Endothelial cell of umbilical vein (primary cell): ENCODE results near the gene LRRC42. TPM values are rescaled to one million over a fixed set of nuclear protein-coding genes. Genes with fewer than 3 reads are reported as not detected.
A peak's percentile ranks its signal among the peaks of the same experiment; 100 is the strongest.

Experiments
- BruUV-seq: library from RNA; stranded (reverse); fragments of 400-500 nt; replicated peaks from 2 replicates; lab custom pipeline; 2021; lab: Mats Ljungman, UMichigan
- CTCF ChIA-PET: fragments of 300-600, 350-600 bp; sonication (Branson Sonifier 250); formaldehyde crosslinking; loops from one replicate; lab custom pipeline; 2021; ENCODE audit warnings: antibody characterized with exemption, inconsistent platforms; lab: Charles Lee
- POLR2A ChIA-PET: fragments of 300-600, 350-600 bp; sonication (Branson Sonifier 250); formaldehyde crosslinking; loops from one replicate; lab custom pipeline; 2021; ENCODE audit warnings: antibody characterized with exemption, inconsistent platforms; lab: Charles Lee
- DNase-seq: peaks from one replicate; pipeline ENCODE4 v3.0.0-alpha.2; 2011; ENCODE audit warnings: low read depth, low spot score
- FAIRE-seq: peaks from 2 replicates; lab custom pipeline; 2011; peaks lifted over from hg19 to GRCh38; lab: Jason Lieb, UNC
- H2AFZ ChIP-seq: 2 replicates; pipeline ENCODE4 v1.6.0; 2012; ENCODE audit warnings: low read depth, low read length, control low read depth, inconsistent platforms
- H3K27ac ChIP-seq: 2 replicates; pipeline ENCODE4 v1.5.1; 2011; ENCODE audit warnings: low read depth, mild to moderate bottlenecking, control low read depth, low read length, moderate library complexity; ENCODE audit not compliant: insufficient read depth
- H3K27me3 ChIP-seq, 2 experiments: 2 replicates each; pipeline versions ENCODE4 v1.6.0 to v1.6.1; 2011; ENCODE audit warnings: low read length in 2 of 2, mixed read lengths in 1 of 2; ENCODE audit not compliant: control insufficient read depth in 2 of 2, insufficient read depth in 2 of 2
- H3K36me3 ChIP-seq, 2 experiments: 2 replicates in 1 of 2; 3 replicates in 1 of 2; pipeline ENCODE4 v1.5.1; 2011; ENCODE audit warnings: low read length in 2 of 2, mild to moderate bottlenecking in 1 of 2, moderate library complexity in 1 of 2; ENCODE audit not compliant: control insufficient read depth in 2 of 2, insufficient read depth in 2 of 2; ENCODE audit errors: extremely low read depth in 1 of 2
- H3K4me1 ChIP-seq: 3 replicates; pipeline ENCODE4 v1.5.1; 2011; ENCODE audit warnings: mild to moderate bottlenecking, low read length; ENCODE audit not compliant: control insufficient read depth, insufficient read depth; ENCODE audit errors: extremely low read depth
- H3K4me2 ChIP-seq: 2 replicates; pipeline ENCODE4 v1.6.1; 2011; ENCODE audit warnings: low read length, control low read depth, mixed read lengths; ENCODE audit not compliant: insufficient read depth
- H3K4me3 ChIP-seq, 3 experiments: fragments of 200-600 bp in 1 of 3; sonication (generic), shearing (Covaris generic) in 1 of 3; replicated peaks in 1 of 3; 2 replicates each; pipeline ENCODE4 v1.5.1; 2011 to 2016; ENCODE audit warnings: control low read depth in 3 of 3, low read length in 3 of 3, mild to moderate bottlenecking in 2 of 3, inconsistent platforms in 1 of 3, low read depth in 1 of 3, moderate library complexity in 1 of 3; ENCODE audit not compliant: insufficient read depth in 1 of 3
- H3K79me2 ChIP-seq: 2 replicates; pipeline ENCODE4 v1.6.0; 2012; ENCODE audit warnings: low read length, inconsistent platforms; ENCODE audit not compliant: control insufficient read depth, insufficient read depth
- H3K9ac ChIP-seq: replicated peaks from 2 replicates; pipeline ENCODE3; 2011; ENCODE audit warnings: low read length, control low read depth; ENCODE audit not compliant: insufficient read depth; ENCODE audit errors: extremely low read depth
- H3K9me1 ChIP-seq: replicated peaks from 3 replicates; pipeline ENCODE4 v1.6.0; 2011; ENCODE audit warnings: mild to moderate bottlenecking, low read length; ENCODE audit not compliant: control insufficient read depth, insufficient read depth; ENCODE audit errors: extremely low read depth
- H3K9me3 ChIP-seq: replicated peaks from 2 replicates; pipeline ENCODE4 v1.5.1; 2012; ENCODE audit warnings: low read length, inconsistent platforms; ENCODE audit not compliant: control insufficient read depth, insufficient read depth
- H4K20me1 ChIP-seq: replicated peaks from 2 replicates; pipeline ENCODE3; 2011; ENCODE audit warnings: mild to moderate bottlenecking, low read length; ENCODE audit not compliant: control insufficient read depth, insufficient read depth; ENCODE audit errors: extremely low read depth
- EZH2 ChIP-seq: IDR thresholded peaks from 2 replicates; pipeline ENCODE4 v1.6.1; 2012; ENCODE audit warnings: borderline replicate concordance, low read depth, mild to moderate bottlenecking, moderate library complexity, low read length, inconsistent platforms; ENCODE audit not compliant: severe bottlenecking
- GATA2 ChIP-seq: IDR thresholded peaks from 2 replicates; pipeline ENCODE4 v1.7.0; 2011; ENCODE audit warnings: low read depth, mild to moderate bottlenecking, moderate library complexity, mixed read lengths, low read length; ENCODE audit not compliant: insufficient read length, insufficient read depth
- JUN ChIP-seq: IDR thresholded peaks from 2 replicates; pipeline ENCODE4 v1.6.1; 2011; ENCODE audit warnings: borderline replicate concordance, low read depth; ENCODE audit not compliant: insufficient read length, insufficient read depth
- MYC ChIP-seq: IDR thresholded peaks from one replicate; pipeline ENCODE4 v1.6.1; 2011; ENCODE audit warnings: mild to moderate bottlenecking, low read depth, low read length
- POLR2A ChIP-seq: IDR thresholded peaks from 2 replicates; pipeline ENCODE4 v1.6.1; 2012; ENCODE audit warnings: low read depth, mild to moderate bottlenecking, control low read depth, low read length
- POLR2AphosphoS5 ChIP-seq: IDR thresholded peaks from 2 replicates; pipeline ENCODE4 v1.6.1; 2012; ENCODE audit warnings: low read depth, mild to moderate bottlenecking, control low read depth, low read length, moderate library complexity; ENCODE audit not compliant: insufficient read depth
- dilution Hi-C: fragments of 300-500 bp; cut with MboI; formaldehyde crosslinking; loops from one replicate; pipeline ENCODE4 v1.15.0; 2019; ENCODE audit warnings: low sequenced_read_pairs; ENCODE audit not compliant: extremely low pct_ligation_motif_present
- intact Hi-C: fragments of 100-400 bp; cut with micrococcal nuclease; formaldehyde crosslinking; loops from one replicate; pipeline ENCODE4 v1.10.0; 2022
- polyA plus RNA-seq, 4 experiments: library from polyadenylated mRNA; depleted of rRNA in 3 of 4; stranded (reverse) in 3 of 4; unstranded in 1 of 4; fragments of >200 nt; gene quantifications; 2 replicates each; pipeline versions ENCODE4 v1.2.1 to v1.2.3, GENCODE V29; 2011 to 2012; ENCODE audit warnings: missing spikeins in 1 of 4
- total RNA-seq: library from RNA; stranded (reverse); gene quantifications from 2 replicates; pipeline ENCODE4 v1.2.3, GENCODE V29; 2021
- TF ChIP-seq, protein P1 (sequence below), 2 donors: IDR thresholded peaks; 1 replicate in 1 of 2; 2 replicates in 1 of 2; pipeline ENCODE4 v1.5.1; 2011; ENCODE audit warnings: low read length in 2 of 2, mild to moderate bottlenecking in 2 of 2, moderate library complexity in 2 of 2, control low read depth in 1 of 2, inconsistent platforms in 1 of 2, low read depth in 1 of 2; ENCODE audit not compliant: insufficient read depth in 1 of 2; ENCODE audit errors: extremely low read depth in 1 of 2
- TF ChIP-seq, protein P2 (sequence below): IDR thresholded peaks from 2 replicates; pipeline ENCODE4 v1.6.1; 2011; ENCODE audit not compliant: insufficient read depth, insufficient read length

Gene LRRC42
- total and polyA plus RNA-seq, 2 donors (not counting 3 experiments of a cell fraction or from before 2014, with no cell fraction given), result 25.3 to 26.1 TPM

DNA sequence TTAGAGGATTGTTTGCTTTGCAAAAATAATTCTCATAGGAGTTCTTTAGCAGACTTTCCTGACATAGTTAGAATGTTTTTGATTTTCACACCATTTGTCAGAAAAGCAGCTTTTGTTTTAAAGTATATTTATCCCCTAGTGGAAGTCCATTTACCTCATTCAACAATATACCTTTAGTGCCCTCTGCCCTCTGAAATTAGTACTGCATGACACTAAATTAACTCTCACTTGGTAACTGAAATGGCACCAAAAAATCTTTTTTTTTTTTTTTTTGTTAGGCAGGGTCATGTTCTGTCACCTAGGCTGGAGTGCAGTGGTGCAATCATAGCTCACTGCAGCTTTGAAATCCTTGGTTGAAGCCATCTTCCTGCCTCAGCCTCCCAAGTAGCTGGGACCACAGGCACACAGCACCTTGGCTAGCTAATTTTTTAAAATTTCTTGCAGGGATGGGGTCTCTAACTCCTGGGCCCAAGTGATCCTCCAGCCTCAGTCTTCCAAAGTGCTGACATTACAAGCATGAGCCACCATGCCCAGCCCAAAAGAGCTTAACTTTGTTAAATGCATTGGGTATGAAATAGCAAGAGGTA is 13.6 kb downstream of the LRRC42 start:
- Histone ChIP-seq H3K4me2 (no peak overlapping the region), H3K9me1 (no peaks in the 10 kb centered on the region), H3K79me2 (no peaks in the 10 kb centered on the region), H3K36me3 (peaks cover 19 to 23% of the 10 kb centered on the region in 2 experiments), H3K27ac (no peak overlapping the region), H4K20me1 (no peaks in the 10 kb centered on the region), H3K9me3 (no peaks in the 10 kb centered on the region), H3K9ac (no peak overlapping the region), H3K4me3 (no peak overlapping the region), H3K27me3 (no peaks in the 10 kb centered on the region), H2AFZ (no peak overlapping the region), H3K4me1 (peaks cover 7% of the 10 kb centered on the region)
- intact Hi-C loops, result loop anchor here (1.0 to 5.0 kb wide), 2 partner anchors 98 to 472 kb away; no protein-coding TSS in a partner anchor
- dilution Hi-C loops, result no loop called here
- FAIRE-seq (peak; percentile 47), DNase-seq (peak; percentile 28)
- POLR2A ChIA-PET, result no interaction called here
- TF ChIP-seq, protein P1, sequence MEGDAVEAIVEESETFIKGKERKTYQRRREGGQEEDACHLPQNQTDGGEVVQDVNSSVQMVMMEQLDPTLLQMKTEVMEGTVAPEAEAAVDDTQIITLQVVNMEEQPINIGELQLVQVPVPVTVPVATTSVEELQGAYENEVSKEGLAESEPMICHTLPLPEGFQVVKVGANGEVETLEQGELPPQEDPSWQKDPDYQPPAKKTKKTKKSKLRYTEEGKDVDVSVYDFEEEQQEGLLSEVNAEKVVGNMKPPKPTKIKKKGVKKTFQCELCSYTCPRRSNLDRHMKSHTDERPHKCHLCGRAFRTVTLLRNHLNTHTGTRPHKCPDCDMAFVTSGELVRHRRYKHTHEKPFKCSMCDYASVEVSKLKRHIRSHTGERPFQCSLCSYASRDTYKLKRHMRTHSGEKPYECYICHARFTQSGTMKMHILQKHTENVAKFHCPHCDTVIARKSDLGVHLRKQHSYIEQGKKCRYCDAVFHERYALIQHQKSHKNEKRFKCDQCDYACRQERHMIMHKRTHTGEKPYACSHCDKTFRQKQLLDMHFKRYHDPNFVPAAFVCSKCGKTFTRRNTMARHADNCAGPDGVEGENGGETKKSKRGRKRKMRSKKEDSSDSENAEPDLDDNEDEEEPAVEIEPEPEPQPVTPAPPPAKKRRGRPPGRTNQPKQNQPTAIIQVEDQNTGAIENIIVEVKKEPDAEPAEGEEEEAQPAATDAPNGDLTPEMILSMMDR (IDR thresholded peaks at IDR 0.05; ENCODE audit: extremely low read depth in 1 of 2, insufficient read depth in 1 of 2, low read depth in 1 of 2, low read length in 2 of 2), result peak; percentile 19 to 25
- TF ChIP-seq EZH2 (no peak), MYC (no peak), JUN (no peak), POLR2A (no peak), GATA2 (no peak), POLR2AphosphoS5 (no peak)
- TF ChIP-seq, protein P2, sequence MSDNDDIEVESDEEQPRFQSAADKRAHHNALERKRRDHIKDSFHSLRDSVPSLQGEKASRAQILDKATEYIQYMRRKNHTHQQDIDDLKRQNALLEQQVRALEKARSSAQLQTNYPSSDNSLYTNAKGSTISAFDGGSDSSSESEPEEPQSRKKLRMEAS, result no peak
- no TSS peak for BruUV-seq
- CTCF ChIA-PET, result interaction anchor here (0.6 to 4.5 kb wide), 26 partner anchors 11 to 474 kb away, joined by 3 to 67 read pairs (median 4); partner anchors contain the start of genes DIO1, IFT25 and YIPF1
